Prostate gland (tissue), 2 donors: ENCODE data around the gene AKAP17A. TPM values are rescaled to one million over a fixed set of nuclear protein-coding genes. Genes with fewer than 3 reads are reported as not detected.

Experiments used
- DNase-seq: peaks from one replicate; pipeline ENCODE4 v3.0.0-alpha.2; 2019; ENCODE audit warnings: low spot score
- H3K27ac ChIP-seq, 2 donors: fragments of 200-600 bp; sonication (generic); 2 replicates each; pipeline ENCODE4 v1.5.1; 2017 to 2019
- H3K27me3 ChIP-seq: fragments of 200-600 bp; sonication (generic); replicated peaks from 2 replicates; pipeline ENCODE4 v1.5.1; 2019; ENCODE audit not compliant: insufficient read depth
- H3K36me3 ChIP-seq, 2 donors: fragments of 200-600 bp; sonication (generic); 1 replicate in 1 of 2; 2 replicates in 1 of 2; pipeline versions ENCODE4 v1.5.1 to v1.8.1; 2017 to 2019
- H3K4me1 ChIP-seq: fragments of 200-600 bp; sonication (generic); replicated peaks from 2 replicates; pipeline ENCODE4 v1.5.1; 2019
- H3K4me3 ChIP-seq, 2 donors: fragments of 200-600 bp; sonication (generic); 2 replicates each; pipeline ENCODE4 v1.5.1; 2017 to 2019
- H3K9me3 ChIP-seq: fragments of 200-600 bp; sonication (generic); 2 replicates; pipeline ENCODE4 v1.5.1; 2017
- POLR2A ChIP-seq: fragments of 450-650 bp; IDR thresholded peaks from one replicate; pipeline ENCODE4 v1.6.1; 2016; ENCODE audit warnings: antibody characterized with exemption, mild to moderate bottlenecking
- POLR2AphosphoS5 ChIP-seq: sonication (generic); formaldehyde crosslinking; IDR thresholded peaks from one replicate; pipeline ENCODE4 v1.6.1; 2017; ENCODE audit warnings: antibody characterized with exemption
- WGBS: methylation state at CpG from one replicate; pipeline ENCODE4 v1.1.5; 2018; 5-methylcytosine and 5-hydroxymethylcytosine counted together
- intact Hi-C: fragments of 100-400 bp; cut with DNase I; formaldehyde crosslinking; loops from one replicate; pipeline ENCODE4 v1.14.2; 2022
- total RNA-seq, 2 donors: library from RNA; depleted of rRNA; stranded (reverse); fragments of >200 nt; gene quantifications; one replicate each; pipeline ENCODE4 v1.1.0, GENCODE V29; 2016
- TF ChIP-seq, protein P1 (sequence below), 4 experiments: fragments of 200-600 bp in 2 of 4; fragments of 450-650 bp in 2 of 4; sonication (generic) in 2 of 4; IDR thresholded peaks; 1 replicate in 3 of 4; 2 replicates in 1 of 4; pipeline ENCODE4 v1.5.1; 2016 to 2019; ENCODE audit warnings: antibody characterized with exemption in 4 of 4, mild to moderate bottlenecking in 2 of 4, moderate library complexity in 2 of 4

AKAP17A gene
- total RNA-seq, 2 donors from 2014 or later, result 45.5 to 97.7 TPM

DNA sequence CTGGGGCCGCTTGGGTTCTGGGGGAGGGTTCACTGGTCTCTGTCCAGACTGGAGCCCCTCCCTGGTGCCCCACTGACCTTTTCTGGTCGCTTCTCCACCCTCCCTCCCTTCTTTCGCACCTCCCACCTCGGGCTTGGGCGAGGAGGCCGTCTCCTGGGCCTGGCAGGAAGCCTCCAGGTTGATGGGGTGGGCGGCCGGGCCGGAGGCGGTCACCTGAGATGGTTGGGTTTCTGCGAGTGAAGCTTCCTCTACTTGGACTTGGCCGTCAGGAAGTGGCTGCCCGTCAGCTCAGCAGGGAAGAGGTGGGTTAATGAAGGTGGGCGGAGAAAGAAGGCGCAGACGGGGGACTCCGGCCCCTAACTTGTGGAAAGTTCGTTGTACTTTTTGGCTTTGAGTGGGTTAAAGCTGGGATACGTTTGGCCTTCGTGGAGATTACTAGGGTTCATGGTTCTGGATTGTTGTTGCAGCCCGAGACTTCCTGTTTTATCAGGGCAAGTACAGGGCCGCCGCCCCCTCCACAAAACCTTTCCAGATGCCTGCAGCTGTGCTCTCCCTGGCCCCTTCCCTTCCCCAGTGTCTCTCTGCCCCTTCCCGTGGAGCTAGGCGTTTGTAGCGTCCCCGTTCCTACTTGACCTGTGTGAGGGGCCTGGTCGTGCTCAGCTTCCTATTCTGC, 1.2 kb downstream of the AKAP17A start:
- H3K9me3 ChIP-seq, result no peaks in the 10 kb centered on the region
- H3K27me3 ChIP-seq, result no peaks in the 10 kb centered on the region
- H3K4me1 ChIP-seq, result no peaks in the 10 kb centered on the region
- peak overlapping the region; percentile 68 to 76 for H3K27ac ChIP-seq
- 2% methylated on average over 28 of the region's 28 CpGs for WGBS
- H3K36me3 ChIP-seq, result peaks cover 0 to 13% of the 10 kb centered on the region in 2 donors
- H3K4me3 ChIP-seq, result peak overlapping the region; percentile 66 to 98
- DNase-seq, result no peak
- intact Hi-C loops, result loop anchor here (5.0 to 10.0 kb wide), 2 partner anchors 140 to 198 kb away; partner anchors contain the start of genes ASMTL and SLC25A6
- TF ChIP-seq POLR2A (no peak), POLR2AphosphoS5 (no peak)
- TF ChIP-seq, protein P1, sequence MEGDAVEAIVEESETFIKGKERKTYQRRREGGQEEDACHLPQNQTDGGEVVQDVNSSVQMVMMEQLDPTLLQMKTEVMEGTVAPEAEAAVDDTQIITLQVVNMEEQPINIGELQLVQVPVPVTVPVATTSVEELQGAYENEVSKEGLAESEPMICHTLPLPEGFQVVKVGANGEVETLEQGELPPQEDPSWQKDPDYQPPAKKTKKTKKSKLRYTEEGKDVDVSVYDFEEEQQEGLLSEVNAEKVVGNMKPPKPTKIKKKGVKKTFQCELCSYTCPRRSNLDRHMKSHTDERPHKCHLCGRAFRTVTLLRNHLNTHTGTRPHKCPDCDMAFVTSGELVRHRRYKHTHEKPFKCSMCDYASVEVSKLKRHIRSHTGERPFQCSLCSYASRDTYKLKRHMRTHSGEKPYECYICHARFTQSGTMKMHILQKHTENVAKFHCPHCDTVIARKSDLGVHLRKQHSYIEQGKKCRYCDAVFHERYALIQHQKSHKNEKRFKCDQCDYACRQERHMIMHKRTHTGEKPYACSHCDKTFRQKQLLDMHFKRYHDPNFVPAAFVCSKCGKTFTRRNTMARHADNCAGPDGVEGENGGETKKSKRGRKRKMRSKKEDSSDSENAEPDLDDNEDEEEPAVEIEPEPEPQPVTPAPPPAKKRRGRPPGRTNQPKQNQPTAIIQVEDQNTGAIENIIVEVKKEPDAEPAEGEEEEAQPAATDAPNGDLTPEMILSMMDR (IDR thresholded peaks at IDR 0.05), result no peak

DNA sequence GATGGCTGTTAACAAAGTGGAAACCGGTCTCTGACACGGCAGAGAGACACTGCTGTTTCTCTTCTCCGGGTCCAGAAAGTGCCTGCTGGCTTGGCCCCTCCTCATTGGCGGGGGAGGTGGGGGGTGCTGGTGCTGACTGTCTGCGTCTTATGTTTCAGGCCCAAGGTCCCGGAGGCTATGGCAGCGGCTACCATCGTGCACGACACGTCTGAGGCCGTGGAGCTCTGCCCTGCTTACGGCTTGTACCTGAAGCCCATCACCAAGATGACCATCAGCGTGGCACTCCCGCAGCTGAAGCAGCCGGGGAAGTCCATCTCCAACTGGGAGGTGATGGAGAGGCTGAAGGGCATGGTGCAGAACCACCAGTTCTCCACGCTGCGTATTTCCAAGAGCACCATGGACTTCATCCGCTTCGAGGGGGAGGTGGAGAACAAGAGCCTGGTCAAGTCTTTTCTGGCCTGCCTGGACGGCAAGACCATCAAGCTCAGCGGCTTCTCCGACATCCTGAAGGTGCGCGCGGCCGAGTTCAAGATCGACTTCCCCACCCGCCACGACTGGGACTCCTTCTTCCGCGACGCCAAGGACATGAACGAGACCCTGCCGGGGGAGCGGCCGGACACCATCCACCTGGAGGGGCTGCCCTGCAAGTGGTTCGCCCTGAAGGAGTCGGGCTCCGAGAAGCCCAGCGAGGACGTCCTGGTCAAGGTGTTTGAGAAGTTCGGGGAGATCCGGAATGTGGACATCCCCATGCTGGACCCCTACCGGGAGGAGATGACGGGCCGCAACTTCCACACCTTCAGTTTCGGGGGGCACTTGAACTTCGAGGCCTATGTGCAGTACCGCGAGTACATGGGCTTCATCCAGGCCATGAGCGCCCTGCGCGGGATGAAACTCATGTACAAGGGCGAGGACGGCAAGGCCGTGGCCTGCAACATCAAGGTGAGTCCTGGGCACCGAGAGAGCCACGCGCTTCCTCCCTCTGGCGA, 2.2 kb downstream of the AKAP17A start:
- DNase-seq, result no peak
- no peaks in the 10 kb centered on the region for H3K4me1 ChIP-seq
- H3K36me3 ChIP-seq, result peaks cover 0 to 13% of the 10 kb centered on the region in 2 donors
- peak overlapping the region in 1 of 2 donors; percentile 98 for H3K4me3 ChIP-seq
- no peak overlapping the region for H3K27ac ChIP-seq
- intact Hi-C loops, result loop anchor here (5.0 to 10.0 kb wide), 2 partner anchors 141 to 199 kb away; partner anchors contain the start of genes ASMTL and SLC25A6
- no peaks in the 10 kb centered on the region for H3K27me3 ChIP-seq
- TF ChIP-seq, protein P1 (IDR thresholded peaks at IDR 0.05), result no peak
- TF ChIP-seq POLR2A (no peak), POLR2AphosphoS5 (no peak)
- WGBS, result 89% methylated on average over 56 of the region's 60 CpGs
- no peaks in the 10 kb centered on the region for H3K9me3 ChIP-seq

DNA sequence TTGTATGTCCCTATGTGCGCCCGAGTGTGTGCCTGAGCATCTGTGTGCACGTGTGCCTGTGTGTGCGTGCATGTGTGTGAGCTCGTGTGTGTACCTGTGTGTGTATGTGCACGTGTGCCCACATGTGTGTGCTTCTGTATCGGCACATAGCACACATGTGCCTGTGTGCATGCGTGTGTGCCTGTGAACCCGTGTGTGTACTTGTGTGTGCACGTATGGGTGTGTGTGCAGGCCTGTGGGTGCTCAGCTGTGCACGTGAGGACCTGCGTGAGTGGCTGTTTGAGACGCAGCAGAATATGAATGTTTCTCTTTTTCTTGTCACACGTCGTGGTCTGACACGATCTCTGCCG, 4.3 kb downstream of the AKAP17A start:
- Histone ChIP-seq H3K36me3 (peaks cover 13 to 30% of the 10 kb centered on the region in 2 donors), H3K4me3 (no peak overlapping the region), H3K27ac (no peak overlapping the region), H3K9me3 (no peaks in the 10 kb centered on the region), H3K27me3 (no peaks in the 10 kb centered on the region), H3K4me1 (no peaks in the 10 kb centered on the region)
- no peak for DNase-seq
- TF ChIP-seq, protein P1 (IDR thresholded peaks at IDR 0.05), result no peak
- TF ChIP-seq POLR2A (no peak), POLR2AphosphoS5 (no peak)
- 89% methylated on average over 17 of the region's 17 CpGs for WGBS
- intact Hi-C loops, result loop anchor here (10.0 kb wide), 1 partner anchor 201 kb away; the partner anchor contains the start of gene SLC25A6

DNA sequence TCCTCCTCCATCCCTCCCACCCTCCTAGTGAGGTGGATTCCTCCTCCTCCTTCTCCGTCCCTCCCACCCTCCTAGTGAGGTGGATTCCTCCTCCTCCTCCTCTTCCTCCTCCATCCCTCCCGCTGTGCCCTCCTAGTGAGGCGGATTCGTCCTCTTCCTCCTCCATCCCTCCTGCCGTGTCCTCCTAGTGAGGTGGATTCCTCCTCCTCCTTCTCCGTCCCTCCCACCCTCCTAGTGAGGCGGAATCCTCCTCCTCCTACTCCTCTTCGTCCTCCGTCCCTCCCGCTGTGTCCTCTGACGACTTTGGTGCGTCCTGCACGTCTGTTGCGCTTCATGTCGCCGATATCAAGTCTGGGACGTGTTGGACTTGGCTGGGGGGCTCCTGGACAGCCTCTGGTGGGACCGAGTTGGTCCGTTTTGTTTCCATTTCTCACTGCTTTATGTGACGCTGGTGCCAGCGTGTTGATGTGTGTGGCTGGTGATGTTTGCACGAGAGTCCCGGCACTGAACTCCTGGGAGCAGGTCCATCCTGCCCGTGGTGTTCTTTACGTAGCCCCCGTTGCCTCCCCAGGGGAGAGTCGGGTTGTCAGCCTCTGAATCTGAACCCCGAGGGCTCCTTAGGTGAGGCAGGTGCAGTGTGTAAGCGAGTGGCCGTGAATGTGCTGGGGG, 5.4 kb downstream of the AKAP17A start:
- Histone ChIP-seq H3K27me3 (no peaks in the 10 kb centered on the region), H3K4me3 (no peak overlapping the region), H3K9me3 (no peaks in the 10 kb centered on the region), H3K27ac (no peak overlapping the region), H3K4me1 (no peaks in the 10 kb centered on the region), H3K36me3 (peaks cover 20 to 41% of the 10 kb centered on the region in 2 donors)
- 80% methylated on average over 26 of the region's 30 CpGs for WGBS
- intact Hi-C loops, result loop anchor here (10.0 kb wide), 1 partner anchor 202 kb away; the partner anchor contains the start of gene SLC25A6
- no peak for DNase-seq
- TF ChIP-seq POLR2A (no peak), POLR2AphosphoS5 (no peak)
- TF ChIP-seq, protein P1 (IDR thresholded peaks at IDR 0.05), result no peak
